IgD-negative memory B cell (primary cell): Measurements from ENCODE around the gene B3GNT4. TPM values are rescaled to one million over a fixed set of nuclear protein-coding genes. Genes with fewer than 3 reads are reported as not detected.
A peak's percentile ranks its signal among the peaks of the same experiment; 100 is the strongest.
"Not testable (repeated sequence)": the region's sequence is repeated elsewhere in the genome, so short reads cannot be mapped to it uniquely, and the experiment has no call there.

ENCODE experiments used
- H3K27ac Mint-ChIP-seq, 3 donors: one replicate each; pipeline ENCODE4 v1.8.0; 2020 to 2022; ENCODE audit warnings: mild to moderate bottlenecking in 3 of 3, mixed read lengths in 3 of 3, moderate library complexity in 1 of 3
- H3K27me3 Mint-ChIP-seq: one replicate; pipeline ENCODE4 v1.8.0; 2021; ENCODE audit warnings: mixed read lengths
- H3K36me3 Mint-ChIP-seq: one replicate; pipeline ENCODE4 v1.8.0; 2020; ENCODE audit warnings: mild to moderate bottlenecking, mixed read lengths
- H3K4me1 Mint-ChIP-seq, 3 donors: one replicate each; pipeline ENCODE4 v1.8.0; 2020 to 2022; ENCODE audit warnings: mixed read lengths in 3 of 3, mild to moderate bottlenecking in 1 of 3
- H3K4me3 Mint-ChIP-seq, 4 donors: one replicate each; pipeline ENCODE4 v1.8.0; 2020 to 2022; ENCODE audit warnings: mild to moderate bottlenecking in 4 of 4, mixed read lengths in 4 of 4, moderate library complexity in 3 of 4
- H3K9me3 Mint-ChIP-seq, 3 donors: one replicate each; pipeline ENCODE4 v1.8.0; 2020 to 2021; ENCODE audit warnings: mixed read lengths in 3 of 3, mild to moderate bottlenecking in 1 of 3
- polyA plus RNA-seq: library from polyadenylated mRNA; unstranded; fragments of 300-500 nt; fragmentation: Illumina TruSeq; gene quantifications from one replicate; pipeline ENCODE4 v1.2.3, GENCODE V29; 2021

B3GNT4 gene
- polyA plus RNA-seq, 1 donor from 2014 or later, result 0.29 TPM

DNA sequence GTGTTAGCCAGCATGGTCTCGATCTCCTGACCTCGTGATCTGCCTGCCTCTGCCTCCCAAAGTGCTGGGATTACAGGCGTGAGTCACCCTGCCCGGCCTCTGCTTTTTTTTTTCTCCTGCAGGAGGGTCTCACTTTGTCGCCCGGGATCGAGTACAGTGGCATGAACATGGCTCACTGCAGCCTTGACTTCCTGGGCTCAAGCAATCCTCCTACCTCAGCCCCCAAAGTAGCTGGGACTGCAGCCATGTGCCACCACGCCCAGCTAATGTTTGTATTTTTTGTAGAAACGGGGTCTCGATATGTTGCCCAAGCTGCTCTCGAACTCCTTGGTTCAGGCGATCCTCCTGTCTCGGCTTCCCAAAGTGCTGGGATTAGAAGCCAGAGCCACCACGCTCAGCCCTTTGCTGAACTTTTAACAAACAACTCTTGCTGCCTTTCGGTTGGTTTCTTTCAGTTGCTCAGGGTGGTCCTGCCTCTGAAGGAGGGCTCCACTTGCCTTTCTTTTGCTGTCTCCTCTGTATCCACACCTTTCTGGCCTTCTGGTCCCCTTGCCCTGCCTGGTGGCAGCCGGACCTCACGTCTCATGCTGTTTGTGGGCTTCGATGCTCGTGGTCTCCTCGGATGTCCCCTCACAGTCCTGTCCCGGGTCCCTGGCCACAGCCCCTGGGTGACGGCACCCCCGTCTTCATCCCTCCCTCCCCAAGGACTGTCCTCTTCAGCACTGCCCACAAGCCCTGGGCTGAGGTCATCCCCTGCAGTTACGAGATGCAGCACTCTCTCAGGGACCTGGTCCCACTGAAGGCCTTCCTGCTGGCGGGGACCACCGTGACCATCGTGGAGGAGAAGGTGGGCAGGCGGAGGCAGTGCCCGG is 3.8 kb upstream of the B3GNT4 start:
- H3K9me3 Mint-ChIP-seq, result peaks cover 1 to 9% (median 6%) of the 10 kb centered on the region in 3 donors
- peaks cover 35% of the 10 kb centered on the region for H3K27me3 Mint-ChIP-seq
- no peak overlapping the region for H3K27ac Mint-ChIP-seq
- H3K4me3 Mint-ChIP-seq, result no peak overlapping the region
- no peaks in the 10 kb centered on the region for H3K36me3 Mint-ChIP-seq
- peaks cover 0 to 5% (median 4%) of the 10 kb centered on the region in 3 donors for H3K4me1 Mint-ChIP-seq

DNA sequence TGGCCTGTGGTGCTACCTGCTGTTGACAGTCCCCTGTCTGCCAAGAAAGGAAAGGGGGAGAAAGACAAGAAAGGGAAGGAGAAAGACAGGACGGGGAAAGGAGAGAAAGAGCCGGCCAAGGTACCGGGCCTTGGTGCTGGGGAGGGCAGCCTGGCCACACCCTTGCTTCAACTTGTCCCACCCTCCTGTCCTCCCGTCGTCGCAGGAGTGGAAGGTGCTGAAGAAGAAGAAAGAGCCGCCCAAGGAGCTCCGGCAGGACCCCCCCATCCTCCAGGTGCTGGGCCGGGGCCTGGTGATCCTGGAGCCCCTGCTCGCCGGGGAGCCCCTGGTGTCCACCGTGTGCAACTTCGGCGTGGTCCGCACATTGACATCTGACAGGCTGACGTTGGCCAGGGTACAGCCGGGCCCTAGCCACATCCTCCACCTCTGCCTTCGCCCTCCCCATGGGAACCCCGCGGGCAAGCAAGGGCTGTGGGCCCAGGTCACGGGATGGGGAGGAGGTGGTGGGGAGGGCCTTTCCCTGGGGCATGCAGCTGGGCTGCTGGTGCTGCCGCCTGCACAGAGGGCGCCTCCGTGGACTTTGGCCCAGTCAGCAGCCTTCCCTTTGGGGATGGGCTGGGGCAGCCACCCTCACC is 2.9 kb upstream of the B3GNT4 start:
- Mint-ChIP-seq H3K27ac (no peak overlapping the region), H3K36me3 (no peaks in the 10 kb centered on the region), H3K27me3 (peaks cover 39% of the 10 kb centered on the region)

DNA sequence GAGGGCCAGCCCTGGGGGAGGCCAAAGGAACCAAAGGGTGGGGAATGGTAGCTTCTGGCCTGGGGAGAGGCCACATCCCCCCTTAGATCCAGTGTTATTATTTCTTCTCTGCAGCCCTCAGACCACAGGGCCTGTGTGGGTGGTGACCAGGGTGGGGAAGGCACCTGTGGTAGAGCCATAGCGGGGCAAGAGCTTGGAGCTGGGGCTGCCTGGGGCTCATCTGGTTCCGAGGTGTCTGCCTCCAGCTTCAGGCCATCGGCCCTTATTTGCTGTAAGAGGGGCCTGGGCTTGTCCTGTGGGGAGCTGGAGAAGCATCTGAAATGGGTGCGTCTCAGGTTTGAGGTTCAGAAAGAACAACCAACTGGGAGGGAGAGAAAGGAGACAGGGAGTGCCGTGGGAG is 2.1 kb upstream of the B3GNT4 start:
- no peak overlapping the region for H3K27ac Mint-ChIP-seq
- H3K36me3 Mint-ChIP-seq, result no peaks in the 10 kb centered on the region
- H3K4me3 Mint-ChIP-seq, result peak overlapping the region in 1 of 4 donors; percentile 68
- H3K4me1 Mint-ChIP-seq, result peaks cover 4 to 9% (median 8%) of the 10 kb centered on the region in 3 donors
- no peaks in the 10 kb centered on the region for H3K9me3 Mint-ChIP-seq
- H3K27me3 Mint-ChIP-seq, result peaks cover 40% of the 10 kb centered on the region

More for the DNA sequence above, 2.9 kb upstream of the B3GNT4 start:
- peak overlapping the region in 2 of 4 donors; percentile 8 to 32 for H3K4me3 Mint-ChIP-seq
- H3K4me1 Mint-ChIP-seq, result peaks cover 4 to 9% (median 8%) of the 10 kb centered on the region in 3 donors
- H3K9me3 Mint-ChIP-seq, result peaks cover under 1 to 2% (median 1%) of the 10 kb centered on the region in 3 donors

DNA sequence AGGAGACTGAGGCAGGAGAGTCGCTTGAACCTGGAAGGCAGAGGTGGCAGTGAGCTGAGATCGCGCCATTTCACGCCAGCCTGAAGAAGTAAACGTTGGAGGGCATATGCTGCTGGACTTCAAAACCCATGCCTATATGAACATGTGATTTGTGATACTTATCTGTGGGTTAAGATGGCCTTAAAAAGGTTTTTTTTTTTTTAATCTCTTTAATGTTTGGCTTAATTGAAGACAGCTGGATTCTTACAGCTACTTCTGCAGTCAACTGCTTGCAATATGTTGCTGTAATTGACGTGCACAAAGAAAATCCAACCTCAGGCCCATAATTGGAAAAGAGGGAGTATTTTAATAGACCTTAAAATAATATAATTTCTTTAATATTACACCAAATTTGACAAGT is 1.5 kb upstream of the B3GNT4 start:
- no peaks in the 10 kb centered on the region for H3K36me3 Mint-ChIP-seq
- no peaks in the 10 kb centered on the region for H3K9me3 Mint-ChIP-seq
- H3K27me3 Mint-ChIP-seq, result peaks cover 39% of the 10 kb centered on the region
- no peak overlapping the region for H3K27ac Mint-ChIP-seq
- H3K4me1 Mint-ChIP-seq, result peaks cover 4 to 9% (median 8%) of the 10 kb centered on the region in 3 donors
- H3K4me3 Mint-ChIP-seq, result no peak overlapping the region

DNA sequence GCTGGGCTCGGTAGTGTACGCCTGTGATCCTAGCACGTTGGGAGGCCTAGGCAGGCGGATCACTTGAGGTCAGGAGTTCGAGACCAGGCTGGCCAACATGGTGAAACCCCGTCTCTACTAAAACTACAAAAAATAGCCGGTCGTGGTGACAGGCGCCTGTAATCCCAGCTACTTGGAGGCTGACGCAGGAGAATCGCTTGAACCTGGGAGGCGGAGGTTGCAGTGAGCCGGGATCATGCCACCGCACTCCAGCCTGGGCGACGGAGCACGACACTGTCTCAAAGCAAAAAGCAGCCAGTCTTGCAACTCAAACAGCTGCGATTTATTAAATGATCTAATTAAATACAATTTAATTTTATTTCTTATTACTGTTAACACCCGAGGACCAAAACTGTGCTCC is 698 bp upstream of the B3GNT4 start:
- H3K4me3 Mint-ChIP-seq, result peak overlapping the region; percentile 63 to 93 (median 83)
- H3K27me3 Mint-ChIP-seq, result peaks cover 33% of the 10 kb centered on the region
- H3K9me3 Mint-ChIP-seq, H3K27ac Mint-ChIP-seq, H3K4me1 Mint-ChIP-seq, H3K36me3 Mint-ChIP-seq: not testable (repeated sequence)

DNA sequence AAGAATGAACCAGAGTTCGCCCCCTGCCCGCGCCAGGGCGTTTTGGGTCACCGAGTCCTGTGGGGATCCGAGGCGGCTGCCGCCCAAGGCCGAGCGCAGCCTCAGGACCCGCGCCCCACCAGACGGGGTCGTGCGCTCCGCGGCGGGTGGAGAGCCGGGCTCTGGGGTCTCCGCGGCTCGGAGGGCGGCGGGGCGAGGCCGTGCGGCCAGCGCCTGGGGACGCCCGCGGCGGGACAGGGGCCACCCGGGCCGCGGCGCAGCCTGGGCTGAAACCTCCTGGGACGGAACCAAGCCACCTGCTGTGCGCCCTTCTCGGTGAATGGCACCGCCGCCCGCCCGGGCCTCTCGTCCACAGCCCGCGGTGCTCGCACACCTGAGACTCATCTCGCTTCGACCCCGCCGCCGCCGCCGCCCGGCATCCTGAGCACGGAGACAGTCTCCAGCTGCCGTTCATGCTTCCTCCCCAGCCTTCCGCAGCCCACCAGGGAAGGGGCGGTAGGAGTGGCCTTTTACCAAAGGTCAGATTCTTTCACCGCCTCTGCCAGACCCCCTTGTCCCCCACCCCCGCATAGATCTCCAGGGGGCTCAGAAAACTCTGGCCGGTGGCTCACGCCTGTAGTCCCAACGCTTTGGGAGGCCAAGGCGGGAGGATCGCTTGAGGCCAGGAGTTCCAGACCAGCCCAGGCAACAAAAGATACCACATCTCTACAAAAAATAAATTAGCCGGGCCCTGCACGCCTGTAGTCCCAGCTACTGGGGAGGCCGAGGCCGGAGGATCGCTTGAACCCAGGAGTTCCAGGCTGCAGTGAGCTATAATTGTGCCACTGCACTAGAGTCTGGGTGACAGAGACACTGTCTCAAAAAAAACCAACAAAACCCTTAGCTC is 901 bp downstream of the B3GNT4 start:
- Mint-ChIP-seq H3K9me3 (no peaks in the 10 kb centered on the region), H3K4me1 (peaks cover 4 to 9% (median 4%) of the 10 kb centered on the region in 3 donors), H3K27me3 (peaks cover 27% of the 10 kb centered on the region), H3K4me3 (peak overlapping the region; percentile 52 to 93 (median 78)), H3K27ac (peak overlapping the region in 2 of 3 donors; percentile 60 to 77), H3K36me3 (no peaks in the 10 kb centered on the region)

DNA sequence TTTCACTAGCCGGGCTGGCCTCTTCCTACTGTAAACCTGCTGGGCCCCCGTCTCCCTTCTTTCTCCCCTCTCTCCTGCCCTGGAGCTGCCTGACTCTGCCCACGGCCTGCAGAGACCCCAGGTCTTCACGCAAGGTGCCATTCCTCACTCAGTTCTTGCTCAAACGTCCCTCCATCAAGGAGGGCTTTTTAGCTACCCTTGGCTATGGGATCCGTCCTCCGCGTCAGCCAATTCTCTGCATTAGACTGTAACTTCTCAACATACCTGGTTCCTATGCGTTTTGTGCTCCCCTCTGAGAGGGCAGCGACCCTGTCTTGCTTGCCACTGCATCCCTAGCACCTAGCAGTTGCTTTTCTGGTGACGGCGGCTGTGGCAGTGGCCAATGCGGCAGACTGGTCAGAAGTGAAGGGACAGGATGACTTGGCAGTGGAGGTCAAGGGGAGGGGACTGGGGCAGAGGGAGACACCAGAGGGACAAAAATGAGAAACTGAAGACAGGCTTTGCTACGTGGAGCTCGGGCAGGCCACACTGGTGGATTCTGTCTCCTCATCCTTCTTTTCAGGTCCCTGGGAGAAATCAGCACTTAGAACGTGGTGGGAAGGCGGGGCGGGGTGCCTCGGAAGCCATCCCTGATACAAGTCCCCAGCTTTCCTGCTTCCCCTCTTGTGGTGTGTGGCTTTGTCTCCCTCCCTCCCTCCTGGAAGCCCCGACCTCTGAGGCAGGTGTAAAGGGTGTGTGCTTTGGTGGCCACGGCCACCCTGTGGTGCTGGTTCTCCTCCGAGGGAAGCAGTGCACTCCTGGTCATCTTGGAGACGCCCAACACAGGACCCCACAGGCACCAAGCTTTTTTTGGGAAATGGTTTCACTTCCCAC is 1.8 kb downstream of the B3GNT4 start:
- Mint-ChIP-seq H3K9me3 (no peaks in the 10 kb centered on the region), H3K4me1 (peaks cover 4 to 9% (median 4%) of the 10 kb centered on the region in 3 donors), H3K4me3 (peak overlapping the region; percentile 52 to 93 (median 78)), H3K27ac (peak overlapping the region; percentile 9 to 77 (median 60)), H3K27me3 (peaks cover 22% of the 10 kb centered on the region), H3K36me3 (peaks cover 2% of the 10 kb centered on the region)

DNA sequence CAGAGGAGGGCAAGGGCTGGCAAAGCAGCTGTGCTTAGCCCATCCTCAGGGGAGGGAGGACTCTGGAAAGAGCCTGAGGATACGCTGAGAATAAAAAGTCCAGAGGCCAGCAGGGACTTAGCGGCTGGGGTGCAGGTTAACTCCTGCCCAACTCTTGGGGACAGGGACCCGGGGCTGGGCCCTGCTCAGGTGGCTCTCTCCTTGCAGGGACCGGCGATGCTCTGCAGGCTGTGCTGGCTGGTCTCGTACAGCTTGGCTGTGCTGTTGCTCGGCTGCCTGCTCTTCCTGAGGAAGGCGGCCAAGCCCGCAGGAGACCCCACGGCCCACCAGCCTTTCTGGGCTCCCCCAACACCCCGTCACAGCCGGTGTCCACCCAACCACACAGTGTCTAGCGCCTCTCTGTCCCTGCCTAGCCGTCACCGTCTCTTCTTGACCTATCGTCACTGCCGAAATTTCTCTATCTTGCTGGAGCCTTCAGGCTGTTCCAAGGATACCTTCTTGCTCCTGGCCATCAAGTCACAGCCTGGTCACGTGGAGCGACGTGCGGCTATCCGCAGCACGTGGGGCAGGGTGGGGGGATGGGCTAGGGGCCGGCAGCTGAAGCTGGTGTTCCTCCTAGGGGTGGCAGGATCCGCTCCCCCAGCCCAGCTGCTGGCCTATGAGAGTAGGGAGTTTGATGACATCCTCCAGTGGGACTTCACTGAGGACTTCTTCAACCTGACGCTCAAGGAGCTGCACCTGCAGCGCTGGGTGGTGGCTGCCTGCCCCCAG is 2.8 kb downstream of the B3GNT4 start:
- peaks cover 4 to 9% (median 4%) of the 10 kb centered on the region in 3 donors for H3K4me1 Mint-ChIP-seq
- no peaks in the 10 kb centered on the region for H3K9me3 Mint-ChIP-seq
- peaks cover 2% of the 10 kb centered on the region for H3K36me3 Mint-ChIP-seq
- H3K27me3 Mint-ChIP-seq, result peaks cover 20% of the 10 kb centered on the region
- peak overlapping the region in 2 of 3 donors; percentile 4 to 93 for H3K27ac Mint-ChIP-seq
- H3K4me3 Mint-ChIP-seq, result peak overlapping the region in 1 of 4 donors; percentile 54

DNA sequence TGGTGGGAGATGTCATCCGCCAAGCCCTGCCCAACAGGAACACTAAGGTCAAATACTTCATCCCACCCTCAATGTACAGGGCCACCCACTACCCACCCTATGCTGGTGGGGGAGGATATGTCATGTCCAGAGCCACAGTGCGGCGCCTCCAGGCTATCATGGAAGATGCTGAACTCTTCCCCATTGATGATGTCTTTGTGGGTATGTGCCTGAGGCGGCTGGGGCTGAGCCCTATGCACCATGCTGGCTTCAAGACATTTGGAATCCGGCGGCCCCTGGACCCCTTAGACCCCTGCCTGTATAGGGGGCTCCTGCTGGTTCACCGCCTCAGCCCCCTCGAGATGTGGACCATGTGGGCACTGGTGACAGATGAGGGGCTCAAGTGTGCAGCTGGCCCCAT is 3.5 kb downstream of the B3GNT4 start:
- peak overlapping the region in 2 of 3 donors; percentile 4 to 93 for H3K27ac Mint-ChIP-seq
- peak overlapping the region in 1 of 4 donors; percentile 54 for H3K4me3 Mint-ChIP-seq
- H3K4me1 Mint-ChIP-seq, result peaks cover 4 to 9% (median 4%) of the 10 kb centered on the region in 3 donors
- H3K9me3 Mint-ChIP-seq, result no peaks in the 10 kb centered on the region
- peaks cover 16% of the 10 kb centered on the region for H3K27me3 Mint-ChIP-seq
- H3K36me3 Mint-ChIP-seq, result peaks cover 2% of the 10 kb centered on the region

DNA sequence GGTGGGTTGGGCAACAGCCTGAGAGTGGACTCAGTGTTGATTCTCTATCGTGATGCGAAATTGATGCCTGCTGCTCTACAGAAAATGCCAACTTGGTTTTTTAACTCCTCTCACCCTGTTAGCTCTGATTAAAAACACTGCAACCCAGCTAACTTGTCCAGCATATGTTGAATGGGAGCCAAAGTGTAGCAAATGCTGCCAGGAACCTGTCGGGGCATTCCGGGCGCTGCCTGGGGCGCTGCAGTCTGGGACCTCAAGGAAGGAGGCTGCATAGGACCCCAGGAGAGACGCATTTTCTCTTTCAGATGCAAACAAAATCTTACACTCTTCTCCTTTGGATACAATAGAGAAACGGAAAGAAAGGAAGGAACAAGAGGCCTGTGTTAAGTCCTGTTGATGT is 3.9 kb downstream of the B3GNT4 start:
- H3K36me3 Mint-ChIP-seq, result peaks cover 2% of the 10 kb centered on the region
- peaks cover 16% of the 10 kb centered on the region for H3K27me3 Mint-ChIP-seq
- peaks cover 4 to 9% (median 4%) of the 10 kb centered on the region in 3 donors for H3K4me1 Mint-ChIP-seq
- H3K4me3 Mint-ChIP-seq, result no peak overlapping the region
- H3K27ac Mint-ChIP-seq, result peak overlapping the region in 1 of 3 donors; percentile 4
- no peaks in the 10 kb centered on the region for H3K9me3 Mint-ChIP-seq

DNA sequence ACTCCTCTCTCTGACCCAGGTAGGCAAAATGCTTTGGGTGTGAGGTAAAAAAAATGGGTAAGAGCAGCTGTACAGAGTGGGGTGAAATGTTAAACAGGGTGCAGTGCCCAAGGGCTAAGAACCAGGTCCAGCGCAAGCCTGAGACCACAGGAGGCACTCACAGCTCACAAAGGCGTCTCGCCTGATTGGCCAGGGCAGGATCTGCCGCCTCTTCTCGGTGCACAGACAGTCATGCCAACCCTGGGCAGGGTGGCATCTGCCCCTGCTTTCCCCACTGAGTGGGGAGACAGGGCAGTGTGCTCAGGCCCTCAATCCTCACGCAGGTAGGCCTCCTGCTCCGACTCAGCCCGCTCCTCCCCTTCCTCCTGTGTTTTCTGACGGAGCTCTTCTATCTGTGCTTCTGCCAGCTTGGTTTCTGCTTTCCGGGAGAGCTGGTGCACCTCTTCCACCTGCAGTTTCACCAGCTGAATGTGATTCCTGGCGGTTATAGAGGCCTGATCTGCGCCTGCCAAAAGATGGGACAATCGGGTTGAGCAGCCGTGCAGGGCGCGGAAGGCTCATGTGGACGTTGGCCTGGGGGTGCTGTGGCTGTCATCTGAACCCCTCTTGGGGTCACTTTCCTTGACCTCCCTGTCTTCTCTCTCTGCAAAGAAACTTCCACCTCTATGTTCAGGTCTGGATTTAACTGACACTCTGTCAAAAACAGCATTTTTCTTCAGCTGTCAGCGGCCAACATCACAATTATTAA is 4.7 kb downstream of the B3GNT4 start:
- Mint-ChIP-seq H3K27ac (peak overlapping the region in 1 of 3 donors; percentile 45), H3K4me1 (peaks cover 4% of the 10 kb centered on the region in 3 donors), H3K27me3 (peaks cover 10% of the 10 kb centered on the region), H3K4me3 (peak overlapping the region in 1 of 4 donors; percentile 28), H3K9me3 (no peaks in the 10 kb centered on the region), H3K36me3 (peaks cover 2% of the 10 kb centered on the region)

DNA sequence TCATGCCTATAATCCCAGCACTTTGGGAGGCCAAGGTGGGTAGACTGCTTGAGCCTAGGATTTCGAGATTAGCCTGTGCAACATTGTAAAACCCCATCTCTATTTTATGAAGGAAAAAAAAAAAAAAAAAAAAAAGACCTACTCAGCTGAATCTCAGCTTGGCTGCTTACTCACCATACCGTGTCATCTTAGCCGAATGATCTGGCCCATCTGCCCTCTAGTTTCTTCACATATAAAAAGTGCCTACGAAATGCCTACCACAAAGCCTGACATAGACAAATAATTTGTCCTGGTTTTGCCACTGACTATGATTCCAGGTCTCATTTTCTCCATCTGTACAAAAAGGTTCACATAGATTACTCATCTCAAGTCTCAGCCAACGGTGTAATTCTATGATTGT is 12.3 kb downstream of the B3GNT4 start:
- Mint-ChIP-seq H3K9me3 (no peaks in the 10 kb centered on the region), H3K27me3 (no peaks in the 10 kb centered on the region), H3K27ac (no peak overlapping the region), H3K36me3 (no peaks in the 10 kb centered on the region), H3K4me1 (peaks cover 0 to 2% (median 0%) of the 10 kb centered on the region in 3 donors), H3K4me3 (no peak overlapping the region)

DNA sequence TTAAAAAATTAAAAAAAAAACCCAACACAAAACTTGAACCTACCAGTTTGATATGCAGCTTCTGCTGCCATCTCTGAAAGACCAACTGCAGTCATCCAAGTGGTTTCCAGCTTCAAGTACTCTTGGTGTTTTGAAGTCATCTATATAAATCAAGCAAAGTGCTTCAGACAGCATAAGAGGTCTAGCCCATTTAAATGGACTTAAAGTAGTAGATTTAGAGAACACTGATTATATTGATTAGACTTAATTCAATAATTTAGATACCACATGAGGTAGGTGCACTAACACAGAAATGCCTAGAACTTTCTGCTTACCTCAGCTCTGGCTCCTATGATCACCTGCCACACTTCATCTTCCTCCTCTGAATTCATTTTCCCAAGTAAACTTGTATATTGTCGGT is 12.9 kb downstream of the B3GNT4 start:
- Mint-ChIP-seq H3K4me1 (peaks cover 0 to 3% (median 0%) of the 10 kb centered on the region in 3 donors), H3K4me3 (no peak overlapping the region), H3K36me3 (no peaks in the 10 kb centered on the region), H3K27ac (no peak overlapping the region), H3K9me3 (no peaks in the 10 kb centered on the region), H3K27me3 (no peaks in the 10 kb centered on the region)
